ENCODE results near the gene IMMP2L. TPM values are rescaled to one million over a fixed set of nuclear protein-coding genes. Genes with fewer than 3 reads are reported as not detected.
A peak's percentile ranks its signal among the peaks of the same experiment; 100 is the strongest.
"Not testable (repeated sequence)": the region's sequence is repeated elsewhere in the genome, so short reads cannot be mapped to it uniquely, and the experiment has no call there.

Gene IMMP2L
- total RNA-seq, 1 donor from 2014 or later = 13.6 TPM

- DNase-seq (no peak), ATAC-seq (ENCODE audit: poor library complexity) (no peak)
- intact Hi-C loops (cut with DNase I) = no loop called here
Measured at GRCh38 chr7:111324776-111325175, 237.5 kb downstream of the IMMP2L start.

GRCh38 chr7:111324228-111324627 is 238.1 kb downstream of the IMMP2L start:
- intact Hi-C loops (cut with DNase I) = no loop called here
- no peak for ATAC-seq (ENCODE audit: poor library complexity)
- no peak for DNase-seq

DNA sequence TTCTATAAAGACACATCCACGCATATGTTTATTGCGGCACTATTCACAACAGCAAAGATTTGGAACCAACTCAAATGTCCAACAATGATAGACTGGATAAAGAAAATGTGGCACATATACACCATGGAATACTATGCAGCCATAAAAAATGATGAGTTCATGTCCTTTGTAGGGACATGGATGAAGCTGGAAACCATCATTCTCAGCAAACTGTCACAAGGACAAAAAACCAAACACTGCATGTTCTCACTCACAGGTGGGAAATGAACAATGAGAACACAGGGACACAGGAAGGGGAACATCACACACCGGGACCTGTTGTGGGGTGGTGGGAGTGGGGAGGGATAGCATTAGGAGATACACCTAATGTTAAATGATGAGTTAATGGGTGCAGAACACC is 238.6 kb downstream of the IMMP2L start:
- DNase-seq; intact Hi-C loops (cut with DNase I); ATAC-seq (ENCODE audit: poor library complexity): not testable (repeated sequence)

DNA sequence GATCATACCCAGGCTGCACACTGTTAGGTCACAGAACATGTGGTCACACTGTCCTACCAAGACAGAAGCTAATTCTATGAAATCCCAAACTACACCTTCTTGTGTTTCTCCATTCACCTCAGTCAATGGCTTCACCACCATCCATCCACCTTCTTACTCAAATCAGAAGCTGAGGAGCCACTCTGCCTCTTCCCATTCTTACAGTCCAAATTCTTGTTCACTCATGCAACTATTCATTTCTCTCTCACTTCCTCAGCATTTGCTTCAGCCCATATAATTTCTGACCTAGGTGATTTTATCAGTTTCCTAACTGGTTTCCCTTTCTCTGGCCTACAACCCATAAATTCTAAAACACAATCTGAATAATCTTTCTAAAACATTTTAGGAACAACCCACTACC is 242.2 kb downstream of the IMMP2L start:
- intact Hi-C loops (cut with DNase I) = no loop called here
- ATAC-seq (ENCODE audit: poor library complexity) (no peak), DNase-seq (no peak)

DNA sequence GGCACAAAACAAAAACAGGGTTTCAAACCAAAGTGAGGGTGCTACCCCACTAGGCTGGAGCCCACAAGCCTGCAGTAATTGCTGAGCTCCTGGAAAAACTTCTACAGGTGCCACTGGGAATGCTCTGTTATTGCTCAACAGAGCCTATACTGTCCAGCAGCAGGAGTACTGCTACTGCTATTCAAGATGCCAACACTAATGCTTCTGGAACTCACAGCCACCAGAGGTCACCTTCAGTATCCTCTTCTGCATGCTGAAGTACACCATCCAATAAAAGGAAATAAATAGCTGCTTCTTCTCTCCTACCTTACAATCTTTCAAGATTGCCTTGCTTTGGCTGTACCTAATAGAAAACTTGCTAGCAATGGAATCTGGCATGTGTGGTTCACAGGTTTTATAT is 249.3 kb downstream of the IMMP2L start:
- DNase-seq (no peak), ATAC-seq (ENCODE audit: poor library complexity) (no peak)
- intact Hi-C loops (cut with DNase I) = no loop called here

DNA sequence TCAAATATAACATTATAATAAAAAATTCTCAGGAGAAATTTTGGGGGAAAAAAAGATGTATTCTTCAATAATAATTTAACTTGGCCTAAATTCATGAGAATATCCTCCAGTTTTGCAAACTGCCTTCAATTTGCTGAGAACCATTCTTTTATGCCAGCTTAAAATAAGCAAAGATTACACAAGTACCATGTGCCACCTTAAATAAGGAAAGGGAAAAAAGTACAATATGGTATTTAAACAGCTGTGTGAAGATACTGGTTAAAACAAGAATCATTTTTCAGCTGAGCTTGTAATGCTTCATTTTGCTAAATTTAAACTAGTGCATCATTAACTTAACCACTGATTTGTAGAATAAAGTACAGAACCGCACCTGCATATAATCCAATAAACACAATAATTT is 253.6 kb downstream of the IMMP2L start:
- DNase-seq (no peak), ATAC-seq (ENCODE audit: poor library complexity) (no peak)
- intact Hi-C loops (cut with DNase I) = no loop called here

DNA sequence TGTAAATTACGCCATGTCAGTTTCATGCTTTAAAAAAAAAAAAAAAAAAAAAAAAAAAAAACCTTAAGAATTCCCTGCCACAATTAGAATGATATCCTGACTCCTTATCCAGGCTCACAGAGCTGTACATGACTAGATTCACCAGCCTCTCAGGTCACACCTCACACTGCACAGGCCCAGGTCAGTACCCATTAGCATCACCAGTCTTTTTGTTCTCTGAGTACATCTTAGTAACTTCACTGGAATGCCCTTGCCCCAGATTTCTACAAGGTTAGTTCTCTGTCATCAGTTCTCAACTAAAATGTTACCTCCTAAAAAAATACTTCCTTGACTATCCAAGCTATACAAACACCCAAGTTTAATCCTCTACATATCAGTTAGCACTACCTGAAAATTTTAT is 260.4 kb downstream of the IMMP2L start:
- intact Hi-C loops (cut with DNase I) = no loop called here
- no peak for ATAC-seq (ENCODE audit: poor library complexity)
- DNase-seq = no peak

- no peak for DNase-seq
- intact Hi-C loops (cut with DNase I) = no loop called here
- ATAC-seq (ENCODE audit: poor library complexity) = no peak
Measured at GRCh38 chr7:111294494-111294893, 267.8 kb downstream of the IMMP2L start.

- ATAC-seq (ENCODE audit: poor library complexity) (peak; percentile 55), DNase-seq (no peak)
- intact Hi-C loops (cut with DNase I) = no loop called here
Measured at GRCh38 chr7:111292026-111292470, 270.2 kb downstream of the IMMP2L start.

GRCh38 chr7:111290982-111291381 is 271.3 kb downstream of the IMMP2L start:
- intact Hi-C loops (cut with DNase I) = no loop called here
- ATAC-seq (ENCODE audit: poor library complexity) (no peak), DNase-seq (no peak)

GRCh38 chr7:111290419-111290818 is 271.9 kb downstream of the IMMP2L start:
- DNase-seq = no peak
- ATAC-seq (ENCODE audit: poor library complexity) = no peak
- intact Hi-C loops (cut with DNase I) = no loop called here

DNA sequence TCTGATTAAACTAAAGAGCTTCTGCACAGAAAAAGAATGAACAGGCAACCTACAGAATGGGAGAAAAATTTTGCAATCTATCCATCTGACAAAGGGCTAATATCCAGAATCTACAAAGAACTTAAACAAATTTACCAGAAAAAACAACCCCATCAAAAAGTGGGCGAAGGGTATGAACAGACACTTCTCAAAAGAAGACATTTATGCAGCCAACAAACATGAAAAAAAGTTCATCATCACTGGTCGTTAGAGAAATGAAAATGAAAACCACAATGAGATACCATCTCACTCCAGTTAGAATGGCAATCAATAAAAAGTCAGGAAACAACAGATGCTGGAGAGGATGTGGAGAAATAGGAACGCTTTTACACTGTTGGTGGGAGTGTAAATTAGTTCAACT is 273.9 kb downstream of the IMMP2L start:
- ATAC-seq (ENCODE audit: poor library complexity); DNase-seq; intact Hi-C loops (cut with DNase I): not testable (repeated sequence)

DNA sequence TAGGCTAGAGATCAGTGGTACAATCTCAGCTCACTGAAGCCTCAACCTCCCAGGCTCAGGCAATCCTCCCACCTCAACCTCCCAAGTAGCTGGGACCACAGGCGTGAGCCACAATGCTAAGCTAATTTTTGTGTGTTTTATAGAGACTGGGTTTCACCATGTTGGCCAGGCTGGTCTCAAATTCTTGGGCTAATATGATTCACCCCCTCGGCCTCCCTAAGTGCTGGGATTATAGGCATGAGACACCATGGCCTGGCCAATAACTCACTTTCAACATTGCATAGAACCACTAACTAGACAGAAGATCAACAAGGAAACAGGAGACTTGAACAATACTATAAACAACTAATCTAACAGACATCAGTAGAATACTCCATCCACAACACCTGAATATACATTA is 279.7 kb downstream of the IMMP2L start:
- intact Hi-C loops (cut with DNase I) = no loop called here
- DNase-seq (no peak), ATAC-seq (ENCODE audit: poor library complexity) (no peak)

- ATAC-seq (ENCODE audit: poor library complexity) = no peak
Measured at GRCh38 chr7:111274857-111275256, 287.4 kb downstream of the IMMP2L start.

GRCh38 chr7:111272092-111272491 is 290.2 kb downstream of the IMMP2L start:
- DNase-seq = no peak
- intact Hi-C loops (cut with DNase I) = no loop called here
- no peak for ATAC-seq (ENCODE audit: poor library complexity)

More at GRCh38 chr7:111274857-111275256, 287.4 kb downstream of the IMMP2L start:
- no peak for DNase-seq
- intact Hi-C loops (cut with DNase I) = no loop called here

DNA sequence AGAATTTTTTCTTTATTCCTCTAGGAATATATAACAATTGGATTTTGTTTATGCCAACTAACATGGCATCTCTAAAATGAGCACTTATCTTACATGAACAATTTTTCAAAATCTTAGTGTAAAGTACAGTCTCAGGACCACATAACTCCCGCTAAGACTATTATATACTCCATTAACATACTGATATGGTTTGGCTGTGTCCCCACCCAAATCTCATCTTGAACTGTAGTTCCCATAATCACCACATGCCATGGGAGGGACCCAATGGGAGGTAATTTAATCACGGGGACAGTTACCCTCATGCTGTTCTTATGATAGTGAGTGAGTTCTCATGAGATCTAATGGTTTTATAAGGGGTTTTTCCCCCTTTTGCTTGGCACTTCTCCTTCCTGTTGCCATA is 291.5 kb downstream of the IMMP2L start:
- intact Hi-C loops (cut with DNase I) = not testable (repeated sequence)

DNA sequence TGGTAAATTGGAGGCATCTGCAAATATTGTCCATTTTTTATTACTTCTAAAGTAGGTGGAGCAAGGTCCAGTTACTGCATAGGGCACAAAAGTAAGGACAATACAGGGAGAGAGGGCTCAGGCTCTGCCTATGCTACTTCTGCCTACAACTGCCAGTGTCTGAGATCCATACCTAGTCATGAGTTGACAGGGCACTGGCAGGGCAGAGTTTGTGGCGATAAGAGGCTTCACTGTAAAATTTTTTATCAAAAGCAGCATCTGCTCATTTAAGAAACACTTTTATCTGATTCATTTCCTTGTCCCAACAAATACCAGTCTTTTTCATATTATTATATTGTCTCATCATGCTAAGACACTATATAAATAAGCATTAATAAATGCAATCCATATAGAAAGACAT is 293.4 kb downstream of the IMMP2L start:
- ATAC-seq (ENCODE audit: poor library complexity) (no peak), DNase-seq (no peak)
- intact Hi-C loops (cut with DNase I) = no loop called here

More for the DNA sequence above, 291.5 kb downstream of the IMMP2L start:
- ATAC-seq (ENCODE audit: poor library complexity); DNase-seq: not testable (repeated sequence)

DNA sequence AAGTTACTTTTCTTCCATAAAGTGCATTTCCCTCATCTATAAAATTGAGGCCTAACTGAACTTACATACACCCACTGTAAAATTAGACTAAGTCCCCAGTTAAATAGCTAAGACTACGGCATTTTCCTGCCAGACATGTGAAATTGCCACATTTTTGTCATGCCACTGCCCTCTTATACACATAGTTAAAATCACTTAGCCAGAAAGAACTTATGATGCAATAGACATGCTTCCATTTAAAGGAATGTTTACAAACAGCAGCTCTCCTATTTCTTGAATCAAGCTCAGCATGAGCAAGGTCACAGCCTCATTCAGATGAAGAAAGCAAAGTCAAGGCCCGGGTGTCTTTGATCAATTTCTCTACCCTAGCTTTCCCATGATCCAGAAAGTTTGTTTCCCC is 295.7 kb downstream of the IMMP2L start:
- DNase-seq (no peak), ATAC-seq (ENCODE audit: poor library complexity) (no peak)
- intact Hi-C loops (cut with DNase I) = no loop called here

- intact Hi-C loops (cut with DNase I) = no loop called here
- no peak for DNase-seq
- no peak for ATAC-seq (ENCODE audit: poor library complexity)
Measured at GRCh38 chr7:111265394-111265793, 296.9 kb downstream of the IMMP2L start.

- ATAC-seq (ENCODE audit: poor library complexity) (no peak), DNase-seq (no peak)
- intact Hi-C loops (cut with DNase I) = no loop called here
Measured at GRCh38 chr7:111264981-111265380, 297.3 kb downstream of the IMMP2L start.

DNA sequence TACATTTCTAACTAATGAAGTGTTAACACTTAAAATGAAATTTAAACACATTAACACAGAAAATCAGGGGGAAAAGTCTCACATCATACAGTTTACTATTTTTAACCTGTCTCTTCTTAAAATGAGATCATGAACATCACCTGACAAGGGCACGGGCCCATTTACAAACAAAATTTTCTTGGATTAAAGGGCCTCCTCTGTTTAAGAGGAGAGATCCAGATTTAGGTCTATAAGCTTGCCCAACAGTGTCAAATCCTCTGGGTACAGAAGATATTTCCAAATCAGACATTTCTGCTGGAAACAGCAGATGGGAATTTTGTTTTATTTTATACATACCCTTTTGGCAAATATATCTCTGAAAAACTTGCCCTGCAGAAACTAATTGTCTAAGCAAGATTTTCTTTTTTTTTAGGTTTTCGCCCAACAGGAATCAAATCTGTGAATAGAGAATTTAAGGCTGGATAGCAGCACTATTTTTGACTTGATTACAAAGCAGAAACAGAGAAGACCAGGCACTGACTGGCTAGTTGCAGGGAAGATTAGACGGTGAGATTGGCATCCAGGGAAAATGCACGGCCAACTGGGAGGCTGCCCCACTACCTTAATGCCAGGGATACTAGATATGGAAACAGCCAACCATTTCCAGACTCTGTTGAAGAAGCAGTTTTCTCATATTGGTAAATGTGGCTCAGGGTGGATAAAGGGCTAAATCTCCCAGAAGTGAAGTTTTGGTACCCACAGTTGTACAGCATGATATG is 298.0 kb downstream of the IMMP2L start:
- intact Hi-C loops (cut with DNase I) = no loop called here
- ATAC-seq (ENCODE audit: poor library complexity) (no peak), DNase-seq (no peak)
